GM19455 (cell line): ENCODE results near the gene MOB3C.
"Not testable (repeated sequence)": the region's sequence is repeated elsewhere in the genome, so short reads cannot be mapped to it uniquely, and the experiment has no call there.

Source experiments
- ATAC-seq: cut with Tn5 transposase; IDR thresholded peaks from one replicate; pipeline ENCODE4 v1.9.1; 2021; ENCODE audit not compliant: unreplicated experiment

Gene MOB3C

DNA sequence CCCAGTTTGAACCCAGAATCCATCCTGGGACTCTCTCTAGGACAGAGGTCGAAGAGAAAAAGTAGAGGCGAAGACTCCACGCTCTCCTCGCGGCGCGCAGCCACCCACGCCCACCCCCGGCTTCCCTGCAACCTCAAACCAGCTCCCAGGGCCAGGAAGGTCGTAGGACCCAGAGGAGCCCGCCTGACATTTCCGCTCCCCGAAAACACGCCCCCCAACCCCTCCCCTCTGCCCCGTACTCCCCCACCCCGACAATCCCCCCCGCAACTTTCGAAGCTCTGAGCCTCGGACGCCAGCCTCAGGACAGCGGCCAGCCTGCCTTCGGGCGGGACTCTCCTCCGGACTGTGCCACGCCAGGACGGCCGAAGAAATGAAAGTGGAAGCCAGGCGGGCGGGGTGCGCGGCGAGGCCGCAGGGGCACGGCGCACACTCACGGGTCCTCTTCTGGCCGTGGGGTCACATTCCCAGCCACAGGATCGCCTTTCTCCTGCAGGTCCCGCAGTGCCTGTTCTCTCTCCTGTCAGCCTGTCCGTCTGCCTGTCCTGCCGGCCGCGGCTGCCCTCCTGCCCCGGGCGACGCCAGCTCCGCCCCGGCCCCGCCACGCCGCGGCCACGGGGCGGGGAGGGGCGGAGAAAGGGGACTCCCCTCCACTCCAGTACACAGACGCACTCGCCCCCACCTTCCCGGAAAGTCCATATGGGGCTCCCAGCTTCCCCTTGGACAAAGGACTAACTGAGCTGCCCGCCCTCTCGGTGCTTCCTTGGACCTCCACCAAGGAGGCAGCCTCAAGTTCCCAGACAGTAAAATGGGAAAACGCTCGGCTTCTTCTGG, at the start of gene MOB3C:
Gene MOB3C, minus strand, starts transcription at position 535 of the 831 bp plus-strand sequence. CDS start 3,490 bp downstream, outside the sequence.
- ATAC-seq, result peak; percentile 76

DNA sequence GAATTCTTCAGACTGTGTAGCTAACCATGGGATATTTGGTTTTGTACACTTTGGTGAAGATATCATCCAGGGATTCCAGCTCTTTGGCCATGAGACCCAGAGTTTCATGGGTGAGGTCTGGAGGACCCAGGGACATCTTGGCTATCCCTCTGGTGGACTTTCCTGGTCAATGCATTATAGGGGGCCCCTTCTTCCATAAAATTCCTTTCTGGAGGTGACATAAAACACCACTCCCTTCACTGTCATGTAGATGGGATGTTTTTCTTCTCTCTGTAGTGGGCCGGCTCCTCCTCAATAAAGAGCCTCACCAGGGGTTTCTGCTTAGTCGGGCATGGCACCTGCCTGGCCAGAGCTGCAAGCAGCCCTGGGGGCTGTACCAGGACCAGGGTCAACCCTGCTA, 49.4 kb upstream of the MOB3C start:
- no peak for ATAC-seq

DNA sequence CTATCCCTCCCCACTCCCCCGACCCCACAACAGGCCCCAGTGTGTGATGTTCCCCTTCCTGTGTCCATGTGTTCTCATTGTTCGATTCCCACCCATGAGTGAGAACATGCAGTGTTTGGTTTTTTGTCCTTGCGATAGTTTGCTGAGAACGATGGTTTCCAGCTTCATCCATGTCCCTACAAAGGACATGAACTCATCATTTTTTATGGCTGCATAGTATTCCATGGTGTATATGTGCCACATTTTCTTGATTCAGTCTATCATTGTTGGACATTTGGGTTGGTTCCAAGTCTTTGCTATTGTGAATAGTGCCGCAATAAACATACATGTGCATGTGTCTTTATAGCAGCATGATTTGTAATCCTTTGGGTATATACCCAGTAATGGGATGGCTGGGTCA, 46.3 kb upstream of the MOB3C start:
- ATAC-seq, result not testable (repeated sequence)

DNA sequence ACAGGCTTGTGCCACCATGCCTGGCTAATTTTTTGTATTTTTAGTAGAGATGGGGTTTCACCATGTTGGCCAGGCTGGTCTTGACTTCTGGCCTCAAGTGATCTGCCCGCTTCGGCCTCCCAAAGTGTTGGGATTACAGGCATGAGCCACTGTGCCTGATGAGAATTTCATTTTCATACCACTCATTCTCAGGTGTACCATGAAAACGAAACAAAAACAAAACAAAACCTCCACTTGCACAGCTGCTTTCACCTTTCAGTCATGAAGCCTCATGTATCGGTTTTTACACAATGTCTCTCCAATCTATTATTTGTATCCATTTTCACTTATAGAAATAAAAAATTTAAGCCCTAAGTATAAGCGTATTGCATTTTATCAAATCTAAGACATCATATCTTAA, 43.5 kb upstream of the MOB3C start:
- peak; percentile 77 for ATAC-seq

DNA sequence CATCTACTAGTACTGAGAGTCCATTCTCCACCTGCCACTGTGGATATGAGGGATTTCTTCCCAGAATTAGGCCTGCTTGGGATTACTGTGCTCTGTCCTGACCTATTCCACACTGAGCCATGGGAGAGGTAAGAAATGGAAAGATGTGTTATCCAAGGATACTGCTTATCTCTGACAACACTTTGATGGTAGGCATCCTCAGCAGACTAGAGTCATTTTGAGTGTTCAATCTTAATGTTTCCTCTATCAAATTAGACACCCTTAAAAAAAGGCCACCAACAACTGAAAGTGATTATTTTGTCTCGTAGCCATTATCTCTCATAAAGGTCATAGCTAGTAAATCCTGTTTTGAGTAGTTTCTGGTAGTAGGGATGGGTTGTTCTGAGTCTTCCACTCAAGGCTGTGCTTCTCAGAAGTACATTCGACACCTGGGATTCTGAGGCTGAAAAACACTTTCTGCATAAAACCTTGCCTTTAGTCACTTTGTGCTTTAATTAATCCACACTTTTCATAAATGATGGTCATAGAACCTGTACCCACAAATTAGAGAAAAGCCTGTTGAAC, 42.8 kb upstream of the MOB3C start:
- no peak for ATAC-seq

DNA sequence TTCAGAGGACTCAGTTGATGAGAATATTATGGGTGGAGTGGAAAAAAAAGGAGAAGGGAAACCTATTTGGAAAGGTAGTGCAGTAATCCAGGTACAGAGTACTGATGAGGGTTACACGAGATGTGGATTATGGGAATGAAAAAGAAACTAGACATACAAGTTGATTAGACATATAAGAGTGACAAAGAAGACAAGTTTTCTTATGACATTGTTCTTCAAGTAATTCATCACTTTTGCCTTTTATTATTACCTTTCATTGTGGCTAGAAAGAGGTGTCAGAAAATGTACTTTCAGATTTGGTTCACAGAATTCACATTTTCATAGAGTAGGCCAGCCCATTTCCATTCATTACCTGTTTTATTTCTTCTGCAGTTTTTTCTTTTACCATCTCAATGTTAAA, 41.2 kb upstream of the MOB3C start:
- no peak for ATAC-seq

DNA sequence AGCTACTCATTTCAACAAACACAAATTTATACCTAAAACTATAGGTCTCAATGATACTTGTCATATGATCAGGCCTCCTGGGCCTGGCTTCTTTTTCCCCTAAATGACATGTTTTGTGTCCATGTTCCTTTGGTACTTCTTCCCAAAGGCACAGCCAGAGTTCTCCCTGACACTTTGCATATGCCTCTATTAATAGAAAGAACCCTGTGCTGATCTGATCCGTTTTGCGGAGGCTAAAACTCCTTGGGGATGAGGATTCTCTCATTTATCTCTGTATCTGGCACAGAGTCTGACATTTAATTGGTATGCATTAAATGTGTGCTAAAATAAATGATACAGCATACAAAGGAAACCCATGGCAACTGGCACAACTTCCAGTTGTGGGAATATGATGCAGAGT, 40.0 kb upstream of the MOB3C start:
- no peak for ATAC-seq

DNA sequence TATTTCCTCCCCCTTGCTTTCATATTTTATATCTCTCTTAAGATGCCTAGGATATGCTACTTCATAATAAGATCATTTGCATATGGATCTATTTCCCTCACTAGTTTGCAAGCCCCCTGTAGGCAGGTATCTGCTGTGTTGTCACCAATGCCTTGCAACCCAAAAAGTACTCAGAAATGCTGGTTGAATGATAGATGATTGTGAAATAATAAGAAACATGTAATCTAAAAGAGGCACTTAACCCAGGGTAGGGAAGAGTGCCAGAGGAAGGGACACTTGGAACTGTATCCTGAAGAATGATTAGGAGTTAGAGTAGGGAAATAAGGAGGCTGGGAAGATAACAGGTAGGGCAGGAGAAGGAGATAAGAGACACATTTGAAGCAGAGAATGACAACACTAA, 39.2 kb upstream of the MOB3C start:
- no peak for ATAC-seq

DNA sequence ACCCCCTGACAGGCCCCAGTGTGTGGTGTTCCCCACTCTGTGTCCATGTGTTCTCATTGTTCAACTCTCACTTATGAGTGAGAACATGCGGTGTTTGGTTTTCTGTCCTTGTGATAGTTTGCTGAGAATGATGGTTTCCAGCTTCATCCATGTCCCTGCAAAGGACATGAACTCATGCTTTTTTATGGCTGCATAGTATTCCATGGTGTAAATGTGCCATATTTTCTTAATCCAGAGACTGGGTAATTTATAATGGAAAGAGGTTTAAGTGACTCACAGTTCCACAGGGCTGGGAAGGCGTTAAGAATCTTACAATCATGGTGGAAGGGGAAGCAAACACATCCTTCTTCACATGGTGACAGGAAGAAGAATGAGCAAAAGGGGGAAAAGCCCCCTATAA, 38.1 kb upstream of the MOB3C start:
- ATAC-seq, result not testable (repeated sequence)

DNA sequence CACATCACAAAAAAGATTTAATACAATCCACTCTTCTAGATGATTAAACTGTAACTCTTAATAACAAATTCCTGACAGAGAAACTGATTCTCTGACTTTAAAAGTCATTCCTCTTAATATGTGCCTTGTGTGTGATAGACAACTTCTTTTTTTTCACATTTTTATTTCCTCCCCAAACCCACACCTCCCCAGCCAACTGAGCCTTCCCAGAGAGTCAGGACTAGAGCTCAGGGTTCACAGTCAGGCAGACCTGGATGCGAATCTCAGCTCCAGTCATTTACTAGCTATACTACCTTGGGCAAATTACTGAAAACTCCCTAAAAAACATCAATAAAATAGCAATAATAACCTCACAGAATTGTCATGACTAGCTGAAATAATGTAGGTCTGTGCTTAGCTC, 37.4 kb upstream of the MOB3C start:
- ATAC-seq, result no peak

DNA sequence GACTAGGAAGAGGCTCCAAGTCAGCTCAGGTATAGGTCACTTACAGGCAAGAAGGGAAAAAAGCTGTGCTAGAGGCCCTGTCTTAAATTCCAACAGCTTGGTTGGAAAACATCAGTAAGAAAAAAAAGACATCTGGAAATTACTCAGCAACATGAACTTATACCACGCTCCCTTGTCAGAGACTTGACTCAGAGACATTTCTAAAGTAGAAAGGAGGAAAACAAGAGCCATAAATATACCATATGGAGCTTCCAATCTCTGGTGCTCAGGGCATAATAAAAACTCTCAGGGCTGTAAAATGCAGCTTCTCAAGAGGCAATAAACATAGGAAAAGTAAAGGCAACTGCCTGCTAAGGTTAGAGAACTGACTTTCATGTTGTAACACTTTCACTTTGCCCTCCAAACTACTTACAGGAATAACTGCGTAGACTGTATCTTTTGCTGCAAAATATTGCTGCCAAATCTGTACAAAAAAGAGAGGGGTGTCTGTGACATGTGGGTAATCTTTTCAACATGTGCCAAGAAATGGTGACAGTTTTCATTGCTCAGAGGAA, 36.9 kb upstream of the MOB3C start:
- ATAC-seq, result no peak

DNA sequence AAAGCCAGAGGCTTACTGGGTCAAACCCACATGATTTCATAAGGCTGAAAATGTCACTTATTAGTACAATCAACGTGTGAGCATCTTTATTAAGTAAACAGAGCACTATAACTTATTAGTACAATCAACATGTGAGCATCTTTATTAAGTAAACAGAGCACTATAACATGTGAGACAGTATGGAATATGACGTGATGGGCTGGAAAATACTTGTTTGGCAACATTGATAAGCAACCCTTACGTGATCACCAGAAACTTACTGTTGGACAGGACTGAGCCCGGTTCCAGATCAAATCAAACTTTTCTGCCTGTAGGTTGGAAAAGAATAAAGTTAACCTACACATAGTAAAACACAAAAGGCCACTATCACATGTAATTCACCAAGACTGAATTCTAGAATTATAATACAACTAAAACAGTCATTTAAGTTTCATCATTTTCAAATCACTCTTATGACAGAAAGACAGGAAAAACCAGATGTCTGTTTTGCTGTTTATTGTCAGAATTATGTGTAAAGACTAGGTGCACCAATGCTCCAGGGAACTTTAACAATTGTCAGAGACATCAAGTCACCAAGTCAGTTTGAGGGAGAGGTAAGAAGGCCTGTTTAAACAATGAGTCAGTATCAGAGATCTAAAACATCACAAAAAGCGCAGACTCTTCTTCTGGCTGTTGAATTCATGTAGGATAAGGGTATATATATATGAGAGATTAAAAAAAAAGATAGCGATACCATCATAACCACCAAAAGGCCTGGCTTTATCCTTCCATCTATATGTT, 35.9 kb upstream of the MOB3C start:
- no peak for ATAC-seq

DNA sequence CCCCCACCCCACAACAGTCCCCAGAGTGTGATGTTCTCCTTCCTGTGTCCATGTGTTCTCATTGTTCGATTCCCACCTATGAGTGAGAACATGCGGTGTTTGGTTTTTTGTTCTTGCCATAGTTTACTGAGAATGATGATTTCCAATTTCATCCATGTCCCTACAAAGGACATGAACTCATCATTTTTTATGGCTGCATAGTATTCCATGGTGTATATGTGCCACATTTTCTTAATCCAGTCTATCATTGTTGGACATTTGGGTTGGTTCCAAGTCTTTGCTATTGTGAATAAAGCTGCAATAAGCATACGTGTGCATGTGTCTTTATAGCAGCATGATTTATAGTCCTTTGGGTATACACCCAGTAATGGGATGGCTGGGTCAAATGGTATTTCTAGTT, 34.5 kb upstream of the MOB3C start:
- not testable (repeated sequence) for ATAC-seq

DNA sequence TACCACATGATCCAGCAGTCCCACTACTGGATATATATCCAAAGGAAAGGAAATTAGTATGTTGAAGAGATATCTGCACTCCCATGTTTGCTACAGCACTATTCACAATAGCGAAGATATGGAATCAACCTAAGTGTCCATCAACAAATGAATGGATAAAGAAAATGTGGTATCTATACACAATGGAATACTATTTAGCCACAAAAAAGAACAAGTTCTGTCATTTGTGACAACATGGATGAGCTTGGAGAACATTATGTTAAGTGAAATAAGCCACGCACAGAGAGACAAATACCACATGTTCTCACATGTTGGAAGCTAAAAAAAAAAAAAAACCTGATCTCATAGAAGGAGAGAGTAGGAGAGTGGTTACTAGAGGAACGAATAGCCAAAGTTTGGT, 33.9 kb upstream of the MOB3C start:
- no peak for ATAC-seq

DNA sequence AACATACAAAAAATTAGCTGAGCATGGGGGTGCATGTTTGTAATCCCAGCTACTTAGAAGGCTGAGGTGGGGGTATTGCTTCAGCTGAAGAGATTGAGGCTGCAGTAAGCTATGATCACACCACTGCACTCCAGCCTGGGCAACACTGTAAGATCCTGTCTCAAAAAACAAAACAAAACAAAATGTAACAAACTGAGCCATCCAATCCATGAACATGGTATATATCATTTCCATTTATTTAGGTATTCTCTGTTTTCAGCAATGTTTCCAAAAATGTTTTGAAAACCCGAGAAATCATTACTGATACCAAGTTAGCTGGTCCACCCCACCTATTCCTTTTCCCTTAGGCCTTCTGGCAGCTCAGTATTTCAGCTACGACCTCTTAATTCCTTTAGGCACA, 33.2 kb upstream of the MOB3C start:
- ATAC-seq, result no peak

DNA sequence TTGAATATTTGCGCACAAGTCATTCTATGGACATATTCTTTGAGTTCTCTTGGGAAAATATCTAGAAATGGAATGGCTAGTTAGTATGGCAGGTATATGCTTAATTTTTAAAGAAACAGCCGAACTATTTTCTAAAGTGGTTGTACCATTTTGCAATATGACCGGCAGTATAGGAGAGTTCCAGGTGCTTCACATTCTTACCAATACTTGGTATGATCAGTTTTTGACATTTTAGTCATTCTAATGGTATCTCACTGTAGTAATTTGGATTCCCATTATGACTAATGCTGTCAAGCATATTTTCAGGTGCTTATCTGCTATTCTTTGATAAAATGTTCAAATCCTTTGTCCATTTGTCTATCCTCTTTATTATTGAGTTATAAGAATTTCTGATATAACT, 31.0 kb upstream of the MOB3C start:
- ATAC-seq, result no peak

DNA sequence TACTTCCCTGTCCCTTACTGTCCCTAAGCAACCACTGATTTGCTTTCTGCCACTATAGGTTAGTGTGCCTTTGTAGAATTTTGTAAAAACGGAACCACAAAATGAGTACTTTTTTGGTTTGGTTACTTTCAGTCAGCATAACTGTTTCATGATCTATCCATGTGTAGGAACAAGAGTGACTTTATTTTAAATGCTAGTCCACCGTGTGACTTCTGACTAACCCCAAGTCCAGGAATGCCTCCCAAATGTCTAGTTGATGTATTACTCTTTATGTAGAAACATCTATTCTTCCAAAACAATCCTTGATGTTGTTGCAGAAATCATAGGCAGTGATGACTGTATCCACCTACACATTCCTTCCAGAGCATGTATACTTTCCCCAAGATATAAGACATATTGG, 30.2 kb upstream of the MOB3C start:
- ATAC-seq, result no peak

DNA sequence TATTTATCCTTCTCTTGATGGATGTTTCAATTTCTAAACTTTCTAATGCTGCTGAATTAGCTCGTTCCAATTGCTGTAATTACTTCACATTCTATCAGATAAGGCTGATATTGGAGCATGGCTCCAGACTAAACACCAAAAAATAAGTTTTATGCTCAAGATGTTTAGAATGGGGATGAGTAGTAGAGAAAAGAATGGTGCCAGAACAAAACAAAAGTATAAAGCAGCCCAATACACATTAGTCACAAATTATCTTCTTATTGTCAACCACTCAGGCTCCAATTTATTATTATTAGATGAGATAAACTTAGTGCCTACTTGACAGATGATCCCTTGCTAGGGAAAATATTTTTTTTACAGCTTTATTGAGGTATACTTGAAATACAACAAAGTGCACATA, 29.7 kb upstream of the MOB3C start:
- ATAC-seq, result no peak

DNA sequence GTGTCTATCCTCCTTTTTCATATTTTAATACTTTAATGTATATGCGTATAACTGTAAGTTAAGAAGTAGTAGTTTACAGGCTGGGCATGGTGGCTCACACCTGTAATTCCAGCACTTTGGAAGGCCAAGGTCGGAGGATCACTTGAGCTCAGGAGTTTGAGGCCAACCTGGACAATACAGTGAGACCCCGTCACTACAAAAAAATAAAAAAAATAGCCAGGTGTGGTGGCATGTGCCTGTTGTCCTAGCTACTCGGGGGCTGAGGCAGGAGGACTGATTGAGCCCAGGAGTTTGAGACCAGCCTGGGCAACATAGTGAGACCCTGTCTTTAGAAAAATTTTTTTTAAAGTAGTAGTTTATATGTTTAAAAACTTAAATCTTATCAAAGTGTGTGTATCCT, 29.2 kb upstream of the MOB3C start:
- ATAC-seq, result no peak

DNA sequence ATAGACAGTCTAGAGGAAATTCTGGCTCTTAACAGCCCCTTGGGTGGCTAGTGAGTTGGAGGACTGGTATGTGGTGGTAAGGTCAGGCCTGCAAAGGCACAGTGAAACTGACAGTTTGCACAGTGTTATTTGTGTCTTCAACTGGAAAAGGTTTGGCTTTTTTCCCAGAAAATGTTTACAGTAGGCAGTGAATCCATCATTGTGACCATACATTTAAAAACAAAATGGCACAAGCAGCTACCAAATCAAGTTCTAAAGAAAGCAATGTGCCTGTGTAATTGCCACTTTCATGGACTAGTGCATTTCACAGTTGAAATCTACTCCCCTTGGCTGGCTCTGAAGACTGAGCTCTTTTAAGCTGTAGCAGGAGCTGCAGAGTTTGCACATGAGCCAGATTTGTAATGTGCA, 26.8 kb upstream of the MOB3C start:
- ATAC-seq, result no peak

DNA sequence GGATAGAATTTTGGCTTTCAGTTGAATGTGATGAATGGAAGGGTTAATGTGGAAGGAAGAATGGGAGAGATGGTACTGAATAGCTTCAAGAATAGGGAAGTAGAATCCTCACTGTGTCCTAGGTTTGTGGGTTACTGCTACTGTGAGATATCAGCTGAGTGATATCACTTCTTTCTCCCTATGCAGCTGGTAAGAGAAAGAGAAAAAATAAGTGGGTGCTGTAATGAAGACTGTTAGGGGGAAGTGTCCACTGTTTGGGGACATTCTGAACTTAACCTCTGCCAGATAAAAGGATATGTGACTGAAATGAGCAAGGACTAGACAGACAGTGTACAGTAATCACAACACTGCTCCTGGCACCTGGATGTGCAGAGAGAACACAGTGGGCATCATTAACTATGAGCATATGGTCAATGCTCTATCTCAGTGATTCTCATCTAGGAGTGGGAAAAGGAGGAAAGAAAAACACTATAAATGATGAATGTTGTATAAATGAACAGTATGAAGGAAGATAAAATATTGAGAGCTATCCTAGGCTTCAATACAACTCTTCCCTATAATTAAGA, 25.6 kb upstream of the MOB3C start:
- no peak for ATAC-seq
